GM12878 (cell line): ENCODE measurements around the gene CLASP2.

Experiments
- HCFC1 ChIP-seq: fragments of 150-350 bp; IDR thresholded peaks from 2 replicates; pipeline ENCODE4 v1.6.1; 2014; ENCODE audit warnings: low read length
- POLR2AphosphoS5 ChIP-seq: IDR thresholded peaks from 2 replicates; pipeline ENCODE4 v1.6.1; 2011; ENCODE audit warnings: mild to moderate bottlenecking, low read length, inconsistent platforms
- TBL1XR1 ChIP-seq: IDR thresholded peaks from 2 replicates; pipeline ENCODE4 v1.6.1; 2012; ENCODE audit warnings: low read depth, low read length, improper control_type of control experiment
- USF1 ChIP-seq: IDR thresholded peaks from 2 replicates; pipeline ENCODE4 v1.6.1; 2011; ENCODE audit warnings: borderline replicate concordance, low read depth, mild to moderate bottlenecking, moderate library complexity, mixed read lengths, low read length; ENCODE audit not compliant: insufficient read depth; ENCODE audit errors: extremely low read length
- TF ChIP-seq, protein P1 (sequence below), 3 experiments: IDR thresholded peaks in 2 of 3; conservative IDR thresholded peaks in 1 of 3; 2 replicates each; pipeline ENCODE4 v1.5.1; 2011; ENCODE audit warnings: low read depth in 3 of 3, low read length in 3 of 3, mild to moderate bottlenecking in 3 of 3, control low read depth in 2 of 3, moderate library complexity in 2 of 3, inconsistent platforms in 1 of 3, mixed read lengths in 1 of 3; ENCODE audit not compliant: control insufficient read depth in 2 of 3, insufficient read depth in 1 of 3; ENCODE audit errors: extremely low read depth in 1 of 3

DNA sequence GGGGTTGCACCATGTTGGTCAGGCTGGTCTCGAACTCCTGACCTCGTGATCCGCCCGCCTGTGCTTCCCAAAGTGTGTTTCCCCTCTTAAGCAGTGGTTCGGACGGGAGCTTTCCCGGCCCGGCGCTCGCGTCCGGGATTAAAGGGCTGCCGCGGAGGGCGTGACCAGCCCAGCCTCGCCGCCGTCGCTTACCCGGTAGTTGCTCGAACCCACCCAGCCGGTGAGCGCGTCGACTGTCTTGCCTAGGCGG lies 513 bp downstream of the CLASP2 start:
- no peak for TF ChIP-seq HCFC1
- no peak for TF ChIP-seq POLR2AphosphoS5
- TF ChIP-seq, protein P1, sequence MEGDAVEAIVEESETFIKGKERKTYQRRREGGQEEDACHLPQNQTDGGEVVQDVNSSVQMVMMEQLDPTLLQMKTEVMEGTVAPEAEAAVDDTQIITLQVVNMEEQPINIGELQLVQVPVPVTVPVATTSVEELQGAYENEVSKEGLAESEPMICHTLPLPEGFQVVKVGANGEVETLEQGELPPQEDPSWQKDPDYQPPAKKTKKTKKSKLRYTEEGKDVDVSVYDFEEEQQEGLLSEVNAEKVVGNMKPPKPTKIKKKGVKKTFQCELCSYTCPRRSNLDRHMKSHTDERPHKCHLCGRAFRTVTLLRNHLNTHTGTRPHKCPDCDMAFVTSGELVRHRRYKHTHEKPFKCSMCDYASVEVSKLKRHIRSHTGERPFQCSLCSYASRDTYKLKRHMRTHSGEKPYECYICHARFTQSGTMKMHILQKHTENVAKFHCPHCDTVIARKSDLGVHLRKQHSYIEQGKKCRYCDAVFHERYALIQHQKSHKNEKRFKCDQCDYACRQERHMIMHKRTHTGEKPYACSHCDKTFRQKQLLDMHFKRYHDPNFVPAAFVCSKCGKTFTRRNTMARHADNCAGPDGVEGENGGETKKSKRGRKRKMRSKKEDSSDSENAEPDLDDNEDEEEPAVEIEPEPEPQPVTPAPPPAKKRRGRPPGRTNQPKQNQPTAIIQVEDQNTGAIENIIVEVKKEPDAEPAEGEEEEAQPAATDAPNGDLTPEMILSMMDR (IDR thresholded peaks at IDR 0.05 in 2 of 3, conservative IDR thresholded peaks at IDR 0.05 in 1 of 3; ENCODE audit: control insufficient read depth in 2 of 3, extremely low read depth in 1 of 3, insufficient read depth in 1 of 3, low read depth in 3 of 3, low read length in 3 of 3) = no peak
- TF ChIP-seq USF1 = no peak
- no peak for TF ChIP-seq TBL1XR1
